CD14-positive monocyte (primary cell): ENCODE results near the gene CMTM1. TPM values are rescaled to one million over a fixed set of nuclear protein-coding genes. Genes with fewer than 3 reads are reported as not detected.

ENCODE experiments used
- DNase-seq, 3 donors: peaks; one replicate each; pipeline ENCODE4 v3.0.0-alpha.2; 2011 to 2022
- H2AFZ ChIP-seq: 2 replicates; pipeline ENCODE4 v1.6.0; 2012; ENCODE audit warnings: mild to moderate bottlenecking, low read depth, low read length, inconsistent platforms; ENCODE audit not compliant: insufficient read depth, poor library complexity, severe bottlenecking
- H3K27ac ChIP-seq, 2 donors: 1 replicate in 1 of 2; 2 replicates in 1 of 2; pipeline ENCODE4 v1.5.1; 2012 to 2013; ENCODE audit warnings: low read length in 2 of 2, control low read depth in 1 of 2, inconsistent platforms in 1 of 2, low read depth in 1 of 2, mild to moderate bottlenecking in 1 of 2
- H3K27me3 ChIP-seq, 2 donors: one replicate each; pipeline versions ENCODE4 v1.6.0 to v1.6.1; 2011 to 2013; ENCODE audit warnings: low read length in 2 of 2; ENCODE audit not compliant: control insufficient read depth in 2 of 2, insufficient read depth in 2 of 2
- H3K36me3 ChIP-seq, 2 donors: replicated peaks in 1 of 2; 1 replicate in 1 of 2; 2 replicates in 1 of 2; pipeline versions ENCODE4 v1.5.1 to v1.6.1; 2012 to 2013; ENCODE audit warnings: low read length in 2 of 2, control low read depth in 1 of 2, inconsistent platforms in 1 of 2, mild to moderate bottlenecking in 1 of 2; ENCODE audit not compliant: insufficient read depth in 2 of 2, control insufficient read depth in 1 of 2
- H3K4me1 ChIP-seq, 2 donors: 1 replicate in 1 of 2; 2 replicates in 1 of 2; pipeline versions ENCODE4 v1.5.1 to v1.6.1; 2012 to 2013; ENCODE audit warnings: low read length in 2 of 2, control low read depth in 1 of 2, inconsistent platforms in 1 of 2, mild to moderate bottlenecking in 1 of 2, moderate library complexity in 1 of 2; ENCODE audit not compliant: insufficient read depth in 2 of 2, control insufficient read depth in 1 of 2
- H3K4me2 ChIP-seq: replicated peaks from 2 replicates; pipeline ENCODE3; 2012; ENCODE audit warnings: low read length, moderate library complexity, mild to moderate bottlenecking; ENCODE audit not compliant: poor library complexity, severe bottlenecking; ENCODE audit errors: extremely low read depth
- H3K4me3 ChIP-seq, 3 experiments: fragments of 200-600 bp in 1 of 3; sonication (generic) in 1 of 3; replicated peaks in 1 of 3; 1 replicate in 2 of 3; 2 replicates in 1 of 3; pipeline ENCODE4 v1.5.1; 2011 to 2013; ENCODE audit warnings: low read length in 3 of 3, mild to moderate bottlenecking in 3 of 3, control low read depth in 2 of 3, low read depth in 2 of 3, inconsistent platforms in 1 of 3, moderate library complexity in 1 of 3
- H3K79me2 ChIP-seq: 2 replicates; pipeline ENCODE4 v1.6.0; 2012; ENCODE audit warnings: mild to moderate bottlenecking, control low read depth, inconsistent platforms, low read length, moderate library complexity; ENCODE audit not compliant: insufficient read depth
- H3K9ac ChIP-seq: 2 replicates; pipeline ENCODE4 v1.6.0; 2017; ENCODE audit warnings: low read length, mild to moderate bottlenecking; ENCODE audit not compliant: insufficient read depth, poor library complexity, severe bottlenecking
- H3K9me3 ChIP-seq, 2 donors: replicated peaks in 1 of 2; 1 replicate in 1 of 2; 2 replicates in 1 of 2; pipeline versions ENCODE4 v1.5.1 to v1.6.1; 2012 to 2013; ENCODE audit warnings: low read length in 2 of 2, control low read depth in 1 of 2; ENCODE audit not compliant: control insufficient read depth in 1 of 2, insufficient read depth in 1 of 2
- H4K20me1 ChIP-seq: 2 replicates; pipeline ENCODE4 v1.6.0; 2012; ENCODE audit warnings: mild to moderate bottlenecking, low read length, control low read depth, moderate library complexity; ENCODE audit not compliant: insufficient read depth
- H3K27ac Mint-ChIP-seq, 7 donors: one replicate each; pipeline ENCODE4 v1.8.0; 2020; ENCODE audit warnings: mild to moderate bottlenecking in 7 of 7, mixed read lengths in 7 of 7, moderate library complexity in 6 of 7, inconsistent platforms in 2 of 7
- H3K27me3 Mint-ChIP-seq, 3 donors: one replicate each; pipeline ENCODE4 v1.8.0; 2021 to 2022; ENCODE audit warnings: low read depth in 3 of 3, mild to moderate bottlenecking in 3 of 3, mixed read lengths in 3 of 3, moderate library complexity in 3 of 3, inconsistent platforms in 1 of 3
- H3K36me3 Mint-ChIP-seq, 2 donors: one replicate each; pipeline ENCODE4 v1.8.0; 2020; ENCODE audit warnings: mixed read lengths in 2 of 2, inconsistent platforms in 1 of 2, mild to moderate bottlenecking in 1 of 2
- H3K4me1 Mint-ChIP-seq: one replicate; pipeline ENCODE4 v1.8.0; 2020; ENCODE audit warnings: mild to moderate bottlenecking, mixed read lengths
- H3K4me3 Mint-ChIP-seq, 2 donors: one replicate each; pipeline ENCODE4 v1.8.0; 2020; ENCODE audit warnings: mild to moderate bottlenecking in 2 of 2, mixed read lengths in 2 of 2, moderate library complexity in 1 of 2
- H3K9me3 Mint-ChIP-seq, 7 donors: one replicate each; pipeline ENCODE4 v1.8.0; 2020 to 2022; ENCODE audit warnings: mixed read lengths in 7 of 7, mild to moderate bottlenecking in 6 of 7, moderate library complexity in 6 of 7, inconsistent platforms in 2 of 7
- CTCF ChIP-seq: fragments of 200-600 bp; IDR thresholded peaks from one replicate; pipeline ENCODE4 v1.8.0; 2022; ENCODE audit warnings: antibody characterized with exemption, mild to moderate bottlenecking
- WGBS: methylation state at CpG from one replicate; pipeline ENCODE4 v1.1.5; 2013; ENCODE audit warnings: missing lambda C conversion rate; ENCODE audit not compliant: insufficient coverage; 5-methylcytosine and 5-hydroxymethylcytosine counted together
- intact Hi-C, 2 donors: fragments of 100-400 bp; cut with micrococcal nuclease; formaldehyde crosslinking; loops; one replicate each; pipeline versions ENCODE4 v1.15.0 to v1.15.1; 2023
- polyA plus RNA-seq, 3 donors: library from polyadenylated mRNA; depleted of rRNA in 1 of 3; unstranded in 2 of 3; stranded (reverse) in 1 of 3; fragments of 300-500 nt in 2 of 3; fragments of >200 nt in 1 of 3; fragmentation: Illumina TruSeq in 2 of 3; gene quantifications; 1 replicate in 2 of 3; 2 replicates in 1 of 3; pipeline ENCODE4 v1.2.3, GENCODE V29; 2012 to 2021

Gene CMTM1
- polyA plus RNA-seq, 3 donors = 1.6 to 3.3 (median 2.5) TPM

- peaks cover 26 to 58% of the 10 kb centered on the region in 2 donors for H3K36me3 Mint-ChIP-seq
- 24% methylated on average over 4 of the region's 14 CpGs for WGBS
- TF ChIP-seq CTCF = no peak
- H3K9me3 Mint-ChIP-seq = no peaks in the 10 kb centered on the region
- no peaks in the 10 kb centered on the region for H3K27me3 ChIP-seq
- peak overlapping the region in 1 of 2 donors; percentile 75 for H3K4me3 Mint-ChIP-seq
- H2AFZ ChIP-seq = no peak overlapping the region
- DNase-seq = peak; percentile 81 to 91 (median 83)
- peak overlapping the region; percentile 58 for H3K4me2 ChIP-seq
- H3K4me1 Mint-ChIP-seq = peaks cover 100% of the 10 kb centered on the region
- H3K9me3 ChIP-seq = no peaks in the 10 kb centered on the region
- peak overlapping the region; percentile 99 to 100 (median 100) for H3K27ac Mint-ChIP-seq
- no peaks in the 10 kb centered on the region for H3K36me3 ChIP-seq
- H3K27me3 Mint-ChIP-seq = peaks cover 0 to 2% (median 2%) of the 10 kb centered on the region in 3 donors
- H4K20me1 ChIP-seq = no peaks in the 10 kb centered on the region
- peaks cover 98 to 99% of the 10 kb centered on the region in 2 donors for H3K4me1 ChIP-seq
- H3K4me3 ChIP-seq = peak overlapping the region in 1 of 3 experiments; percentile 54
- intact Hi-C loops = loop anchor here in 1 of 2 donors (10.0 kb wide), 1 partner anchor 1564 kb away; the partner anchor contains the start of gene NFATC3
- peak overlapping the region; percentile 99 for H3K27ac ChIP-seq
- peaks cover 29% of the 10 kb centered on the region for H3K79me2 ChIP-seq
- peak overlapping the region; percentile 73 for H3K9ac ChIP-seq
These were observed 45.7 kb upstream of the CMTM1 start for GRCh38 chr16:66520406-66521170.

GRCh38 chr16:66521252-66521713, 45.0 kb upstream of the CMTM1 start:
- Histone ChIP-seq H3K27me3 (no peaks in the 10 kb centered on the region), H3K79me2 (peaks cover 29% of the 10 kb centered on the region), H3K4me1 (peaks cover 98 to 99% of the 10 kb centered on the region in 2 donors), H3K27ac (peak overlapping the region; percentile 99), H3K9me3 (no peaks in the 10 kb centered on the region), H3K4me2 (peak overlapping the region; percentile 58), H4K20me1 (no peaks in the 10 kb centered on the region), H3K36me3 (no peaks in the 10 kb centered on the region), H3K4me3 (peak overlapping the region in 1 of 3 experiments; percentile 54), H2AFZ (no peak overlapping the region), H3K9ac (peak overlapping the region; percentile 73)
- Mint-ChIP-seq H3K4me3 (peak overlapping the region; percentile 41 to 62), H3K4me1 (peaks cover 100% of the 10 kb centered on the region), H3K27me3 (peaks cover 0 to 2% (median 2%) of the 10 kb centered on the region in 3 donors), H3K27ac (peak overlapping the region; percentile 99 to 100 (median 100)), H3K36me3 (peaks cover 30 to 57% of the 10 kb centered on the region in 2 donors), H3K9me3 (no peaks in the 10 kb centered on the region)
- intact Hi-C loops = loop anchor here in 1 of 2 donors (10.0 kb wide), 1 partner anchor 1564 kb away; the partner anchor contains the start of gene NFATC3
- peak; percentile 40 to 58 (median 42) for DNase-seq
- no peak for TF ChIP-seq CTCF
- WGBS = 29% methylated on average over 3 of the region's 5 CpGs
